ELR (cell line): ENCODE data around the gene DNAH9.
"Not testable (repeated sequence)": the region's sequence is repeated elsewhere in the genome, so short reads cannot be mapped to it uniquely, and the experiment has no call there.

Experiments used
- DNase-seq: peaks from one replicate; pipeline ENCODE4 v3.0.0-alpha.2; 2015; ENCODE audit warnings: low read depth

DNAH9 gene

GRCh38 chr17:11921296-11921695 lies 323.0 kb downstream of the DNAH9 start:
- no peak for DNase-seq

- no peak for DNase-seq
Measured at GRCh38 chr17:11922638-11923037, 324.4 kb downstream of the DNAH9 start.

- no peak for DNase-seq
Measured at GRCh38 chr17:11924076-11924475, 325.8 kb downstream of the DNAH9 start.

- no peak for DNase-seq
Measured at GRCh38 chr17:11925262-11926021, 327.2 kb downstream of the DNAH9 start.

- DNase-seq = no peak
Measured at GRCh38 chr17:11928436-11928835, 330.2 kb downstream of the DNAH9 start.

GRCh38 chr17:11932337-11932898 lies 334.1 kb downstream of the DNAH9 start:
- no peak for DNase-seq

- DNase-seq = peak; percentile 58
Measured at GRCh38 chr17:11935734-11936406, 337.6 kb downstream of the DNAH9 start.

- no peak for DNase-seq
Measured at GRCh38 chr17:11940904-11941303, 342.6 kb downstream of the DNAH9 start.

- not testable (repeated sequence) for DNase-seq
Measured at GRCh38 chr17:11943086-11943485, 344.8 kb downstream of the DNAH9 start.

GRCh38 chr17:11943759-11944347 lies 345.6 kb downstream of the DNAH9 start:
- DNase-seq = no peak

- peak; percentile 45 for DNase-seq
Measured at GRCh38 chr17:11944587-11944986, 346.3 kb downstream of the DNAH9 start.

- peak; percentile 47 for DNase-seq
Measured at GRCh38 chr17:11948789-11949188, 350.5 kb downstream of the DNAH9 start.

- DNase-seq = not testable (repeated sequence)
Measured at GRCh38 chr17:11949571-11949970, 351.3 kb downstream of the DNAH9 start.

GRCh38 chr17:11950771-11951519 lies 352.7 kb downstream of the DNAH9 start:
- DNase-seq = peak; percentile 1

- DNase-seq = no peak
Measured at GRCh38 chr17:11952610-11953009, 354.3 kb downstream of the DNAH9 start.

- no peak for DNase-seq
Measured at GRCh38 chr17:11953924-11954323, 355.7 kb downstream of the DNAH9 start.

- DNase-seq = no peak
Measured at GRCh38 chr17:11954936-11955335, 356.7 kb downstream of the DNAH9 start.

GRCh38 chr17:11969565-11969964 lies 371.3 kb downstream of the DNAH9 start:
- no peak for DNase-seq

GRCh38 chr17:11972741-11973140 lies 374.5 kb downstream of the DNAH9 start:
- DNase-seq = not testable (repeated sequence)

GRCh38 chr17:11979795-11980194 lies 381.5 kb downstream of the DNAH9 start:
- no peak for DNase-seq

- DNase-seq = peak; percentile 13
Measured at GRCh38 chr17:11980813-11981212, 382.5 kb downstream of the DNAH9 start.

- no peak for DNase-seq
Measured at GRCh38 chr17:11981862-11982261, 383.6 kb downstream of the DNAH9 start.
